ENCODE data around the gene PDZRN3. TPM values are rescaled to one million over a fixed set of nuclear protein-coding genes. Genes with fewer than 3 reads are reported as not detected.

Gene PDZRN3
- total and polyA plus RNA-seq, 4 donors: 0.69 to 1.8 (median 0.92) TPM

GRCh38 chr3:73490453-73491286, 134.1 kb downstream of the PDZRN3 start:
- Histone ChIP-seq H3K27ac (ENCODE audit: low read depth in 1 of 2, low read length in 2 of 2) (no peak overlapping the region), H3K27me3 (ENCODE audit: control insufficient read depth in 4 of 4, insufficient read depth in 4 of 4, low read length in 3 of 4) (no peaks in the 10 kb centered on the region), H3K4me1 (ENCODE audit: control insufficient read depth in 4 of 4, insufficient read depth in 4 of 4, low read length in 3 of 4) (peaks cover 0 to 4% (median 1%) of the 10 kb centered on the region in 4 donors), H3K4me3 (ENCODE audit: low read depth in 1 of 3, low read length in 3 of 3) (no peak overlapping the region), H3K36me3 (ENCODE audit: control insufficient read depth in 4 of 4, insufficient read depth in 3 of 4, low read depth in 1 of 4, low read length in 3 of 4) (no peaks in the 10 kb centered on the region), H3K9ac (ENCODE audit: low read depth in 1 of 2, low read length in 2 of 2) (no peak overlapping the region), H3K9me3 (ENCODE audit: control insufficient read depth in 4 of 4, low read length in 3 of 4) (no peaks in the 10 kb centered on the region)
- 48% methylated on average over 8 of the region's 8 CpGs for WGBS
- TF ChIP-seq TAF1 (conservative IDR thresholded peaks at IDR 0.05) (no peak), FOXA1 (IDR thresholded peaks at IDR 0.05) (no peak), SP1 (IDR thresholded peaks at IDR 0.05) (no peak), FOXA2 (IDR thresholded peaks at IDR 0.05) (no peak), NR2F2 (IDR thresholded peaks at IDR 0.05) (no peak), ATF3 (IDR thresholded peaks at IDR 0.05) (no peak), JUND (IDR thresholded peaks at IDR 0.05) (no peak), CTCF (IDR thresholded peaks at IDR 0.05; ENCODE audit: low read depth, low read length, missing input control) (no peak), REST (IDR thresholded peaks at IDR 0.05) (no peak), EGR1 (IDR thresholded peaks at IDR 0.05; ENCODE audit: low read depth in 2 of 2) (no peak), GABPA (IDR thresholded peaks at IDR 0.05 in 1 of 2, conservative IDR thresholded peaks at IDR 0.05 in 1 of 2) (no peak), HNF4A (conservative IDR thresholded peaks at IDR 0.05) (no peak)
- no peak for DNase-seq (ENCODE audit: low spot score)

GRCh38 chr3:73485877-73486330, 138.8 kb downstream of the PDZRN3 start:
- H3K27ac ChIP-seq (ENCODE audit: low read depth in 1 of 2, low read length in 2 of 2): no peak overlapping the region
- WGBS: 72% methylated on average over 4 of the region's 4 CpGs
- H3K4me1 ChIP-seq (ENCODE audit: control insufficient read depth in 4 of 4, insufficient read depth in 4 of 4, low read length in 3 of 4): peaks cover 0 to 4% (median 1%) of the 10 kb centered on the region in 4 donors
- no peaks in the 10 kb centered on the region for H3K36me3 ChIP-seq (ENCODE audit: control insufficient read depth in 4 of 4, insufficient read depth in 3 of 4, low read depth in 1 of 4, low read length in 3 of 4)
- no peak for DNase-seq (ENCODE audit: low spot score)
- no peak overlapping the region for H3K9ac ChIP-seq (ENCODE audit: low read depth in 1 of 2, low read length in 2 of 2)
- H3K27me3 ChIP-seq (ENCODE audit: control insufficient read depth in 4 of 4, insufficient read depth in 4 of 4, low read length in 3 of 4): peaks cover 0 to 3% (median 0%) of the 10 kb centered on the region in 4 donors
- no peaks in the 10 kb centered on the region for H3K9me3 ChIP-seq (ENCODE audit: control insufficient read depth in 4 of 4, low read length in 3 of 4)
- H3K4me3 ChIP-seq (ENCODE audit: low read depth in 1 of 3, low read length in 3 of 3): no peak overlapping the region
- TF ChIP-seq FOXA2 (IDR thresholded peaks at IDR 0.05) (no peak), FOXA1 (IDR thresholded peaks at IDR 0.05) (no peak), TAF1 (conservative IDR thresholded peaks at IDR 0.05) (no peak), GABPA (IDR thresholded peaks at IDR 0.05 in 1 of 2, conservative IDR thresholded peaks at IDR 0.05 in 1 of 2) (no peak), HNF4G (IDR thresholded peaks at IDR 0.05) (no peak), YY1 (IDR thresholded peaks at IDR 0.05) (no peak), CTCF (IDR thresholded peaks at IDR 0.05; ENCODE audit: low read depth, low read length, missing input control) (no peak), REST (IDR thresholded peaks at IDR 0.05) (no peak), NR2F2 (IDR thresholded peaks at IDR 0.05) (no peak), ZBTB33 (IDR thresholded peaks at IDR 0.05) (no peak), RXRA (IDR thresholded peaks at IDR 0.05) (no peak), RAD21 (IDR thresholded peaks at IDR 0.05) (no peak)
